ENCODE measurements around the gene DGLUCY.

- no peak for TF ChIP-seq EZH2 (IDR thresholded peaks at IDR 0.05)
- TF ChIP-seq EZH2phosphoT487 (IDR thresholded peaks at IDR 0.05; ENCODE audit: borderline replicate concordance): no peak
- TF ChIP-seq POLR2AphosphoS5 (IDR thresholded peaks at IDR 0.05; ENCODE audit: low read depth, low read length): no peak
- TF ChIP-seq ZNF274 (IDR thresholded peaks at IDR 0.05; ENCODE audit: low read depth, low read length): no peak
Measured at GRCh38 chr14:91116913-91117588, 3.2 kb downstream of the DGLUCY start.
